HepG2 (cell line): ENCODE measurements around the gene SLC12A3.

Experiments
- CHD4 ChIP-seq: fragments of 200-600 bp; sonication (generic); IDR thresholded peaks from 2 replicates; pipeline ENCODE4 v1.7.0; 2017; ENCODE audit warnings: mild to moderate bottlenecking, low read length, borderline replicate concordance
- FOXK2 ChIP-seq: fragments of 450-650 bp; IDR thresholded peaks from 2 replicates; pipeline ENCODE4 v1.6.1; 2016
- KLF13 ChIP-seq: sonication (generic); formaldehyde crosslinking; IDR thresholded peaks from 2 replicates; pipeline ENCODE4 v1.4.0; 2020; ENCODE audit warnings: mild to moderate bottlenecking, missing genetic modification reagents
- POLR2AphosphoS5 ChIP-seq: IDR thresholded peaks from 2 replicates; pipeline ENCODE4 v1.6.1; 2012; ENCODE audit warnings: low read depth, low read length
- RAD51 ChIP-seq: fragments of 450-650 bp; IDR thresholded peaks from 2 replicates; pipeline ENCODE4 v1.6.1; 2016; ENCODE audit warnings: borderline replicate concordance
- SIN3A ChIP-seq: IDR thresholded peaks from 2 replicates; pipeline ENCODE4 v1.6.1; 2011; ENCODE audit warnings: low read depth, mild to moderate bottlenecking, control low read depth, low read length, borderline replicate concordance
- TAF1 ChIP-seq: sonication (generic); formaldehyde crosslinking; IDR thresholded peaks from 2 replicates; pipeline ENCODE4 v1.4.0; 2020; ENCODE audit warnings: missing genetic modification reagents
- TCF12 ChIP-seq, 2 experiments: fragments of 450-650 bp in 1 of 2; sonication (generic) in 1 of 2; formaldehyde crosslinking in 1 of 2; IDR thresholded peaks; 2 replicates each; pipeline versions ENCODE4 v1.6.1 to v1.8.0; 2017 to 2022; ENCODE audit warnings: antibody characterized with exemption in 1 of 2, mild to moderate bottlenecking in 1 of 2, missing genetic modification reagents in 1 of 2, moderate library complexity in 1 of 2
- ZNF484 ChIP-seq: sonication (generic); formaldehyde crosslinking; IDR thresholded peaks from 2 replicates; pipeline ENCODE4 v1.5.1; 2020; ENCODE audit warnings: mild to moderate bottlenecking, low read depth, missing genetic modification reagents, borderline replicate concordance
- TF ChIP-seq, protein P1 (sequence below), 2 experiments: fragments of 450-650 bp in 1 of 2; sonication (generic) in 1 of 2; formaldehyde crosslinking in 1 of 2; IDR thresholded peaks; 2 replicates each; pipeline versions ENCODE4 v1.6.1 to v1.8.0; 2016 to 2022; ENCODE audit warnings: antibody characterized with exemption in 1 of 2, mild to moderate bottlenecking in 1 of 2, missing genetic modification reagents in 1 of 2

DNA sequence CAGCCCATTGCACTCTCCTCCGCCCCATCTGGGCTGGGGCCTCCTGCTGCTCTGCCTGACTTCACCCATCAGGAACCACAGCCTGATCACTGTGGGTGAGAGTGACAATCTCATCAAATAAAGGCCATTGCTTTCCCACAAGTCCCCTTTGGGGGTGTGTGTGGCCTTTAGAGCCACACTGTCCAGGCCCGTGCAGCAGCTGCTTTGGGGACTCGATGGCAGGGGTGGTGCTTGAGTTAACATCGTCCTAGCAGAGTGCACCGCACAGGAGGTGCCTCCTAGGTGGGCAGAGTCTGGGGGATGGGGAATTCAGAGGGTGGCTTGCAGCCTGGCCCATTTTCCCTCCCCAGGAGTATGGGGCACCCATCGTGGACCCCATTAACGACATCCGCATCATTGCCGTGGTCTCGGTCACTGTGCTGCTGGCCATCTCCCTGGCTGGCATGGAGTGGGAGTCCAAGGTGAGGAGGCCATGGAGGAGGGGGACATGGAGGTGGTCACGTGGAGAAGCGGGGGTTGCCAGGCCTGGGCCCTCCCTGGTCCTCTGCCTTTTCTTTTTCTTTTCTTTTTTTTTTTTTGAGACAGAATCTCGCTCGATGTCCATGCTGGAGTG, 5.4 kb downstream of the SLC12A3 start:
- no peak for TF ChIP-seq SIN3A
- no peak for TF ChIP-seq ZNF484 (CRISPR knock-in tag)
- TF ChIP-seq TAF1 (CRISPR knock-in tag): no peak
- no peak for TF ChIP-seq RAD51
- TF ChIP-seq CHD4: no peak
- no peak for TF ChIP-seq TCF12 (IDR thresholded peaks at IDR 0.05)
- TF ChIP-seq TCF12 (CRISPR knock-in tag; IDR thresholded peaks at IDR 0.05): no peak
- TF ChIP-seq FOXK2: no peak
- TF ChIP-seq, protein P1, sequence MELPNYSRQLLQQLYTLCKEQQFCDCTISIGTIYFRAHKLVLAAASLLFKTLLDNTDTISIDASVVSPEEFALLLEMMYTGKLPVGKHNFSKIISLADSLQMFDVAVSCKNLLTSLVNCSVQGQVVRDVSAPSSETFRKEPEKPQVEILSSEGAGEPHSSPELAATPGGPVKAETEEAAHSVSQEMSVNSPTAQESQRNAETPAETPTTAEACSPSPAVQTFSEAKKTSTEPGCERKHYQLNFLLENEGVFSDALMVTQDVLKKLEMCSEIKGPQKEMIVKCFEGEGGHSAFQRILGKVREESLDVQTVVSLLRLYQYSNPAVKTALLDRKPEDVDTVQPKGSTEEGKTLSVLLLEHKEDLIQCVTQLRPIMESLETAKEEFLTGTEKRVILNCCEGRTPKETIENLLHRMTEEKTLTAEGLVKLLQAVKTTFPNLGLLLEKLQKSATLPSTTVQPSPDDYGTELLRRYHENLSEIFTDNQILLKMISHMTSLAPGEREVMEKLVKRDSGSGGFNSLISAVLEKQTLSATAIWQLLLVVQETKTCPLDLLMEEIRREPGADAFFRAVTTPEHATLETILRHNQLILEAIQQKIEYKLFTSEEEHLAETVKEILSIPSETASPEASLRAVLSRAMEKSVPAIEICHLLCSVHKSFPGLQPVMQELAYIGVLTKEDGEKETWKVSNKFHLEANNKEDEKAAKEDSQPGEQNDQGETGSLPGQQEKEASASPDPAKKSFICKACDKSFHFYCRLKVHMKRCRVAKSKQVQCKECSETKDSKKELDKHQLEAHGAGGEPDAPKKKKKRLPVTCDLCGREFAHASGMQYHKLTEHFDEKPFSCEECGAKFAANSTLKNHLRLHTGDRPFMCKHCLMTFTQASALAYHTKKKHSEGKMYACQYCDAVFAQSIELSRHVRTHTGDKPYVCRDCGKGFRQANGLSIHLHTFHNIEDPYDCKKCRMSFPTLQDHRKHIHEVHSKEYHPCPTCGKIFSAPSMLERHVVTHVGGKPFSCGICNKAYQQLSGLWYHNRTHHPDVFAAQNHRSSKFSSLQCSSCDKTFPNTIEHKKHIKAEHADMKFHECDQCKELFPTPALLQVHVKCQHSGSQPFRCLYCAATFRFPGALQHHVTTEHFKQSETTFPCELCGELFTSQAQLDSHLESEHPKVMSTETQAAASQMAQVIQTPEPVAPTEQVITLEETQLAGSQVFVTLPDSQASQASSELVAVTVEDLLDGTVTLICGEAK (IDR thresholded peaks at IDR 0.05): no peak
- TF ChIP-seq, protein P1 (CRISPR knock-in tag; IDR thresholded peaks at IDR 0.05): no peak
- TF ChIP-seq KLF13 (CRISPR knock-in tag): no peak
- TF ChIP-seq POLR2AphosphoS5: no peak
